Keratinocyte (primary cell): ENCODE results near the gene IFNL4. TPM values are rescaled to one million over a fixed set of nuclear protein-coding genes. Genes with fewer than 3 reads are reported as not detected.

ENCODE experiments used
- DNase-seq: peaks from one replicate; pipeline ENCODE4 v3.0.0-alpha.2; 2011; ENCODE audit warnings: low read depth, missing footprints, low spot score
- FAIRE-seq: peaks from 2 replicates; lab custom pipeline; 2011; peaks lifted over from hg19 to GRCh38; lab: Jason Lieb, UNC
- H2AFZ ChIP-seq: 2 replicates; pipeline ENCODE4 v1.6.0; 2012; ENCODE audit warnings: low read length, control low read depth, inconsistent platforms; ENCODE audit not compliant: control insufficient read depth
- H3K27ac ChIP-seq: 2 replicates; pipeline ENCODE4 v1.5.1; 2011; ENCODE audit warnings: low read length; ENCODE audit not compliant: control insufficient read depth, insufficient read depth
- H3K27me3 ChIP-seq: 3 replicates; pipeline ENCODE4 v1.6.0; 2011; ENCODE audit warnings: low read length; ENCODE audit not compliant: control insufficient read depth, insufficient read depth; ENCODE audit errors: extremely low read depth
- H3K36me3 ChIP-seq, 2 experiments: 2 replicates in 1 of 2; 3 replicates in 1 of 2; pipeline ENCODE4 v1.5.1; 2011; ENCODE audit warnings: low read length in 2 of 2, mild to moderate bottlenecking in 1 of 2; ENCODE audit not compliant: control insufficient read depth in 2 of 2, insufficient read depth in 2 of 2; ENCODE audit errors: extremely low read depth in 1 of 2
- H3K4me1 ChIP-seq: 3 replicates; pipeline ENCODE4 v1.5.1; 2011; ENCODE audit warnings: low read length; ENCODE audit not compliant: control insufficient read depth, insufficient read depth; ENCODE audit errors: extremely low read depth
- H3K4me2 ChIP-seq: 3 replicates; pipeline ENCODE4 v1.6.0; 2011; ENCODE audit warnings: low read depth, low read length; ENCODE audit not compliant: control insufficient read depth, insufficient read depth; ENCODE audit errors: extremely low read depth
- H3K4me3 ChIP-seq, 3 experiments: fragments of 200-600 bp in 1 of 3; sonication (generic) in 1 of 3; 2 replicates in 2 of 3; 3 replicates in 1 of 3; pipeline ENCODE4 v1.5.1; 2011 to 2016; ENCODE audit warnings: low read length in 3 of 3, mild to moderate bottlenecking in 3 of 3, control low read depth in 2 of 3, inconsistent platforms in 1 of 3, low read depth in 1 of 3, mixed read lengths in 1 of 3, mixed run types in 1 of 3, moderate library complexity in 1 of 3; ENCODE audit not compliant: control insufficient read depth in 2 of 3, insufficient read depth in 2 of 3; ENCODE audit errors: extremely low read depth in 1 of 3
- H3K79me2 ChIP-seq: 2 replicates; pipeline ENCODE4 v1.6.0; 2012; ENCODE audit warnings: low read length; ENCODE audit not compliant: control insufficient read depth, insufficient read depth
- H3K9ac ChIP-seq: 3 replicates; pipeline ENCODE4 v1.6.0; 2011; ENCODE audit warnings: low read length; ENCODE audit not compliant: control insufficient read depth, insufficient read depth; ENCODE audit errors: extremely low read depth
- H3K9me1 ChIP-seq: 3 replicates; pipeline ENCODE4 v1.6.0; 2011; ENCODE audit warnings: low read length; ENCODE audit not compliant: control insufficient read depth, insufficient read depth; ENCODE audit errors: extremely low read depth
- H3K9me3 ChIP-seq: 2 replicates; pipeline ENCODE4 v1.5.1; 2012; ENCODE audit warnings: low read depth, low read length; ENCODE audit not compliant: control insufficient read depth
- H4K20me1 ChIP-seq: 3 replicates; pipeline ENCODE4 v1.6.0; 2011; ENCODE audit warnings: low read length; ENCODE audit not compliant: control insufficient read depth, insufficient read depth; ENCODE audit errors: extremely low read depth
- CTCF ChIP-seq, 3 experiments: IDR thresholded peaks in 1 of 3; conservative IDR thresholded peaks in 1 of 3; optimal IDR thresholded peaks in 1 of 3; 2 replicates in 2 of 3; 3 replicates in 1 of 3; pipeline versions ENCODE3 to v1.5.1; 2011; ENCODE audit warnings: low read length in 3 of 3, mild to moderate bottlenecking in 3 of 3, moderate library complexity in 2 of 3, control low read depth in 1 of 3, inconsistent platforms in 1 of 3; ENCODE audit not compliant: insufficient read depth in 2 of 3; ENCODE audit errors: extremely low read depth in 1 of 3
- EZH2 ChIP-seq: IDR thresholded peaks from one replicate; pipeline ENCODE4 v1.6.1; 2012; ENCODE audit warnings: inconsistent platforms, mild to moderate bottlenecking, low read length, moderate library complexity
- dilution Hi-C: fragments of 300-500 bp; cut with MboI; formaldehyde crosslinking; loops from one replicate; pipeline ENCODE4 v1.7.0; 2020; ENCODE audit warnings: low sequenced_read_pairs; ENCODE audit not compliant: extremely low pct_ligation_motif_present
- polyA plus RNA-seq, 5 experiments: library from polyadenylated mRNA; depleted of rRNA in 3 of 5; stranded (reverse) in 3 of 5; stranded (forward) in 1 of 5; unstranded in 1 of 5; fragments of >200 nt; gene quantifications; 1 replicate in 1 of 5; 2 replicates in 3 of 5; 3 replicates in 1 of 5; pipeline versions ENCODE4 v1.2.1 to v1.2.3, GENCODE V29; 2011 to 2012; ENCODE audit warnings: missing spikeins in 2 of 5, low read depth in 1 of 5, low replicate concordance in 1 of 5

IFNL4 gene
- polyA plus RNA-seq, 1 donor (not counting 4 experiments of a cell fraction or from before 2014, with no cell fraction given): not detected

- H3K27ac ChIP-seq: no peak overlapping the region
- H3K27me3 ChIP-seq: peaks cover 5% of the 10 kb centered on the region
- no peaks in the 10 kb centered on the region for H3K79me2 ChIP-seq
- H3K9me1 ChIP-seq: no peaks in the 10 kb centered on the region
- H3K9ac ChIP-seq: no peak overlapping the region
- FAIRE-seq (no peak), DNase-seq (no peak)
- dilution Hi-C loops: no loop called here
- no peak overlapping the region for H3K4me3 ChIP-seq
- H3K4me2 ChIP-seq: no peak overlapping the region
- no peak for TF ChIP-seq CTCF (optimal IDR thresholded peaks at IDR 0.05 in 1 of 3, IDR thresholded peaks at IDR 0.05 in 1 of 3, conservative IDR thresholded peaks at IDR 0.05 in 1 of 3; ENCODE audit: extremely low read depth in 1 of 3, insufficient read depth in 2 of 3, low read length in 3 of 3)
- TF ChIP-seq EZH2: no peak
- no peaks in the 10 kb centered on the region for H3K36me3 ChIP-seq
- no peak overlapping the region for H2AFZ ChIP-seq
- H3K9me3 ChIP-seq: no peaks in the 10 kb centered on the region
- no peaks in the 10 kb centered on the region for H3K4me1 ChIP-seq
- no peaks in the 10 kb centered on the region for H4K20me1 ChIP-seq
These were observed 12.1 kb downstream of the IFNL4 start for GRCh38 chr19:39236527-39236926.

GRCh38 chr19:39232708-39233107, 15.9 kb downstream of the IFNL4 start:
- no peaks in the 10 kb centered on the region for H3K36me3 ChIP-seq
- no peaks in the 10 kb centered on the region for H3K9me1 ChIP-seq
- no peak for FAIRE-seq
- H3K4me1 ChIP-seq: no peaks in the 10 kb centered on the region
- H2AFZ ChIP-seq: no peak overlapping the region
- no peak for TF ChIP-seq CTCF (optimal IDR thresholded peaks at IDR 0.05 in 1 of 3, IDR thresholded peaks at IDR 0.05 in 1 of 3, conservative IDR thresholded peaks at IDR 0.05 in 1 of 3; ENCODE audit: extremely low read depth in 1 of 3, insufficient read depth in 2 of 3, low read length in 3 of 3)
- TF ChIP-seq EZH2: no peak
- no peak overlapping the region for H3K9ac ChIP-seq
- H3K9me3 ChIP-seq: no peaks in the 10 kb centered on the region
- H3K27ac ChIP-seq: no peak overlapping the region
- H3K27me3 ChIP-seq: peaks cover 5% of the 10 kb centered on the region
- dilution Hi-C loops: no loop called here
- H4K20me1 ChIP-seq: no peaks in the 10 kb centered on the region
- no peak for DNase-seq
- no peak overlapping the region for H3K4me2 ChIP-seq
- no peak overlapping the region for H3K4me3 ChIP-seq
- H3K79me2 ChIP-seq: no peaks in the 10 kb centered on the region
